Measurements from ENCODE around the gene KCNJ10.
A peak's percentile ranks its signal among the peaks of the same experiment; 100 is the strongest.

KCNJ10 gene

GRCh38 chr1:160031365-160032164 lies 38.4 kb downstream of the KCNJ10 start, which contains the start of gene PIGM:
TSS of gene PIGM (minus strand) at chr1:160031990. CDS start at chr1:160031739, 251 bp downstream.
- peaks cover 0 to 9% (median 0%) of the 10 kb centered on the region in 11 experiments; a peak in 3 of 22 replicates for H3K36me3 ChIP-seq
- H3K27ac ChIP-seq = peak within 1 kb of the TSS; percentile 30 to 69 (median 56); a peak in 19 of 22 replicates
- H3K9me3 ChIP-seq (replicated peaks in 1 of 11) = no peaks in the 10 kb centered on the region
- peaks cover 0 to 19% (median 0%) of the 10 kb centered on the region in 11 experiments; a peak in 4 of 22 replicates for H4K20me1 ChIP-seq
- H3K4me2 ChIP-seq = peak within 1 kb of the TSS; percentile 84 to 99 (median 96)
- peaks cover 24 to 38% (median 28%) of the 10 kb centered on the region in 10 experiments for H3K4me1 ChIP-seq
- TF ChIP-seq Cebpa-rat (IDR thresholded peaks at IDR 0.05) = no peak
- H3K4me3 ChIP-seq = peak within 1 kb of the TSS; percentile 67 to 88 (median 78)
- H3K9ac ChIP-seq = peak within 1 kb of the TSS; percentile 61 to 79 (median 76)
- H3K27me3 ChIP-seq = no peaks in the 10 kb centered on the region

GRCh38 chr1:160030657-160031364 lies 39.1 kb downstream of the KCNJ10 start:
- H3K27ac ChIP-seq = peak overlapping the region in 9 of 11 experiments; percentile 34 to 69 (median 58); a peak in 9 of 22 replicates
- peak overlapping the region; percentile 84 to 99 (median 96) for H3K4me2 ChIP-seq

GRCh38 chr1:160028426-160028825 lies 41.5 kb downstream of the KCNJ10 start:
- Histone ChIP-seq H3K36me3 (peaks cover 0 to 11% (median 0%) of the 10 kb centered on the region in 11 experiments; a peak in 3 of 22 replicates), H3K27ac (no peak overlapping the region), H3K27me3 (no peaks in the 10 kb centered on the region), H3K9ac (no peak overlapping the region), H3K4me3 (no peak overlapping the region), H3K9me3 (replicated peaks in 1 of 11) (no peaks in the 10 kb centered on the region), H3K4me1 (peaks cover 24 to 42% (median 28%) of the 10 kb centered on the region in 10 experiments), H4K20me1 (peaks cover 0 to 19% (median 0%) of the 10 kb centered on the region in 11 experiments; a peak in 4 of 22 replicates), H3K4me2 (peak overlapping the region in 3 of 11 experiments; percentile 7 to 26 (median 18); a peak in 3 of 22 replicates)
- no peak for TF ChIP-seq Cebpa-rat (IDR thresholded peaks at IDR 0.05)

More at GRCh38 chr1:160030657-160031364, 39.1 kb downstream of the KCNJ10 start:
- Histone ChIP-seq H3K9ac (peak overlapping the region; percentile 61 to 79 (median 76); a peak in 21 of 22 replicates), H3K4me3 (peak overlapping the region; percentile 67 to 88 (median 78)), H3K36me3 (peaks cover 0 to 11% (median 0%) of the 10 kb centered on the region in 11 experiments; a peak in 3 of 22 replicates), H4K20me1 (peaks cover 0 to 19% (median 0%) of the 10 kb centered on the region in 11 experiments; a peak in 4 of 22 replicates), H3K27me3 (no peaks in the 10 kb centered on the region), H3K9me3 (replicated peaks in 1 of 11) (no peaks in the 10 kb centered on the region), H3K4me1 (peaks cover 24 to 38% (median 28%) of the 10 kb centered on the region in 10 experiments)
- no peak for TF ChIP-seq Cebpa-rat (IDR thresholded peaks at IDR 0.05)

GRCh38 chr1:160025314-160025713 lies 44.6 kb downstream of the KCNJ10 start:
- H3K9ac ChIP-seq = no peak overlapping the region
- TF ChIP-seq Cebpa-rat (IDR thresholded peaks at IDR 0.05) = no peak
- H3K9me3 ChIP-seq (replicated peaks in 1 of 11) = no peaks in the 10 kb centered on the region
- peaks cover 0 to 11% (median 0%) of the 10 kb centered on the region in 11 experiments; a peak in 3 of 22 replicates for H3K36me3 ChIP-seq
- H3K4me1 ChIP-seq = peaks cover 7 to 37% (median 9%) of the 10 kb centered on the region in 10 experiments
- no peak overlapping the region for H3K27ac ChIP-seq
- H4K20me1 ChIP-seq = peaks cover 0 to 13% (median 0%) of the 10 kb centered on the region in 11 experiments; a peak in 4 of 22 replicates
- H3K4me2 ChIP-seq = no peak overlapping the region
- no peaks in the 10 kb centered on the region for H3K27me3 ChIP-seq
- H3K4me3 ChIP-seq = no peak overlapping the region

- no peak for TF ChIP-seq Cebpa-rat (IDR thresholded peaks at IDR 0.05)
- H3K4me3 ChIP-seq = no peak overlapping the region
- H3K9ac ChIP-seq = no peak overlapping the region
- no peaks in the 10 kb centered on the region for H3K9me3 ChIP-seq (replicated peaks in 1 of 11)
- no peak overlapping the region for H3K4me2 ChIP-seq
- H3K27ac ChIP-seq = no peak overlapping the region
- H3K27me3 ChIP-seq = no peaks in the 10 kb centered on the region
- peaks cover 0 to 11% (median 0%) of the 10 kb centered on the region in 11 experiments; a peak in 3 of 22 replicates for H4K20me1 ChIP-seq
- peaks cover 0 to 28% (median under 1%) of the 10 kb centered on the region in 10 experiments; a peak in 8 of 20 replicates for H3K4me1 ChIP-seq
- H3K36me3 ChIP-seq = peaks cover 0 to 11% (median 0%) of the 10 kb centered on the region in 11 experiments; a peak in 3 of 22 replicates
Measured at GRCh38 chr1:160024195-160024905, 45.6 kb downstream of the KCNJ10 start.

- H3K9ac ChIP-seq = no peak overlapping the region
- H4K20me1 ChIP-seq = 0 out of 22 replicates have a peak, but pooled peaks cover 0 to 5% (median 0%) of the 10 kb centered on the region in 11 experiments
- peak overlapping the region in 2 of 11 experiments; percentile 33 to 38; a peak in 3 of 22 replicates for H3K4me2 ChIP-seq
- peaks cover 0 to 26% (median 0%) of the 10 kb centered on the region in 10 experiments; a peak in 5 of 20 replicates for H3K4me1 ChIP-seq
- H3K36me3 ChIP-seq = peaks cover 0 to 11% (median 0%) of the 10 kb centered on the region in 11 experiments; a peak in 3 of 22 replicates
- H3K27me3 ChIP-seq = no peaks in the 10 kb centered on the region
- no peak overlapping the region for H3K27ac ChIP-seq
- no peak for TF ChIP-seq Cebpa-rat (IDR thresholded peaks at IDR 0.05)
- H3K9me3 ChIP-seq (replicated peaks in 1 of 11) = no peaks in the 10 kb centered on the region
- H3K4me3 ChIP-seq = no peak overlapping the region
Measured at GRCh38 chr1:160022330-160023310, 47.3 kb downstream of the KCNJ10 start.

GRCh38 chr1:160021376-160022074 lies 48.4 kb downstream of the KCNJ10 start:
- H4K20me1 ChIP-seq = 0 out of 22 replicates have a peak, but pooled peaks cover 0 to 5% (median 0%) of the 10 kb centered on the region in 11 experiments
- peaks cover 0 to 26% (median 0%) of the 10 kb centered on the region in 10 experiments; a peak in 5 of 20 replicates for H3K4me1 ChIP-seq
- peak overlapping the region in 2 of 11 experiments; percentile 33 to 38; a peak in 3 of 22 replicates for H3K4me2 ChIP-seq
- TF ChIP-seq Cebpa-rat (IDR thresholded peaks at IDR 0.05) = no peak
- H3K9me3 ChIP-seq (replicated peaks in 1 of 11) = no peaks in the 10 kb centered on the region
- no peaks in the 10 kb centered on the region for H3K27me3 ChIP-seq
- no peak overlapping the region for H3K4me3 ChIP-seq
- peaks cover 0 to 4% (median 0%) of the 10 kb centered on the region in 11 experiments; a peak in 1 of 22 replicates for H3K36me3 ChIP-seq
- H3K27ac ChIP-seq = no peak overlapping the region
- H3K9ac ChIP-seq = no peak overlapping the region
